GM23338 (cell line): ENCODE measurements around the gene MTREX.

Experiments used
- CREB1 ChIP-seq: fragments of 250-450 bp; sonication (Bioruptor Pico); IDR thresholded peaks from 2 replicates; pipeline ENCODE4 v1.5.0; 2020; ENCODE audit warnings: low read depth, mild to moderate bottlenecking, moderate library complexity
- EZH2 ChIP-seq: fragments of 200-600 bp; sonication (generic); IDR thresholded peaks from one replicate; pipeline ENCODE4 v1.8.0; 2017; ENCODE audit warnings: antibody characterized with exemption, mild to moderate bottlenecking, low read depth; ENCODE audit not compliant: unreplicated experiment
- EZH2phosphoT487 ChIP-seq: fragments of 200-600 bp; sonication (generic); IDR thresholded peaks from one replicate; pipeline ENCODE4 v1.8.1; 2018; ENCODE audit warnings: antibody characterized with exemption; ENCODE audit not compliant: unreplicated experiment
- POLR2AphosphoS5 ChIP-seq: IDR thresholded peaks from 2 replicates; pipeline ENCODE4 v1.6.1; 2016; ENCODE audit warnings: antibody characterized with exemption, low read depth
- ZNF331 ChIP-seq: fragments of 250-450 bp; sonication (Bioruptor Pico); IDR thresholded peaks from 2 replicates; pipeline ENCODE4 v1.5.0; 2020; ENCODE audit warnings: low read depth, mild to moderate bottlenecking, moderate library complexity
- TF ChIP-seq, protein P1 (sequence below), 2 experiments: fragments of 200-600 bp in 1 of 2; sonication (generic) in 1 of 2; conservative IDR thresholded peaks; 2 replicates each; pipeline versions ENCODE4 v1.5.1 to v1.6.1; 2016 to 2017; ENCODE audit warnings: antibody characterized with exemption in 2 of 2, low read depth in 2 of 2, mild to moderate bottlenecking in 2 of 2, moderate library complexity in 1 of 2

DNA sequence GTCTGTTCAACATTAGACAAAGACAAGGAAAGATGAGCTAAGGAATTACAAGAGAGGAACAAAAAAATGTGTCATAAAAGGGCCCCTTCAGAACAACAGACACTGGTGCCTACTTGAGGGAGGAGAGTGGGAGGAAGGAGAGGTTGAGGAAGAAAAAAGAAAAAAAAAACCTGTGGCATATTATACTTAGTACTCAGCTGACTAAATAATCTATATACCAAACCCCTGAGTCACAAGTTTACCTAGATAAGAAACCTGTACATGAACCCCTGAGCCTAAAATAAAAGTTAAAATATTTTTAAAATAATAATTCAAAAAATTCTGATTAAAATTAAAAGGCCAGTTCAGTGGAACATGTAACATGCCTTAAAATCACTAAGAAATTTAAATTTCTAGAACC is 107.3 kb downstream of the MTREX start:
- TF ChIP-seq, protein P1, sequence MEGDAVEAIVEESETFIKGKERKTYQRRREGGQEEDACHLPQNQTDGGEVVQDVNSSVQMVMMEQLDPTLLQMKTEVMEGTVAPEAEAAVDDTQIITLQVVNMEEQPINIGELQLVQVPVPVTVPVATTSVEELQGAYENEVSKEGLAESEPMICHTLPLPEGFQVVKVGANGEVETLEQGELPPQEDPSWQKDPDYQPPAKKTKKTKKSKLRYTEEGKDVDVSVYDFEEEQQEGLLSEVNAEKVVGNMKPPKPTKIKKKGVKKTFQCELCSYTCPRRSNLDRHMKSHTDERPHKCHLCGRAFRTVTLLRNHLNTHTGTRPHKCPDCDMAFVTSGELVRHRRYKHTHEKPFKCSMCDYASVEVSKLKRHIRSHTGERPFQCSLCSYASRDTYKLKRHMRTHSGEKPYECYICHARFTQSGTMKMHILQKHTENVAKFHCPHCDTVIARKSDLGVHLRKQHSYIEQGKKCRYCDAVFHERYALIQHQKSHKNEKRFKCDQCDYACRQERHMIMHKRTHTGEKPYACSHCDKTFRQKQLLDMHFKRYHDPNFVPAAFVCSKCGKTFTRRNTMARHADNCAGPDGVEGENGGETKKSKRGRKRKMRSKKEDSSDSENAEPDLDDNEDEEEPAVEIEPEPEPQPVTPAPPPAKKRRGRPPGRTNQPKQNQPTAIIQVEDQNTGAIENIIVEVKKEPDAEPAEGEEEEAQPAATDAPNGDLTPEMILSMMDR (conservative IDR thresholded peaks at IDR 0.05; ENCODE audit: low read depth in 2 of 2): no peak
- no peak for TF ChIP-seq EZH2
- TF ChIP-seq EZH2phosphoT487: no peak
- no peak for TF ChIP-seq POLR2AphosphoS5
- TF ChIP-seq ZNF331 (CRISPR knock-in tag): no peak
- no peak for TF ChIP-seq CREB1 (CRISPR knock-in tag)
